K562 (cell line): ENCODE measurements around the gene TBL2. TPM values are rescaled to one million over a fixed set of nuclear protein-coding genes. Genes with fewer than 3 reads are reported as not detected.

Source experiments
- ATAC-seq: fragments of 200-7000 bp; cut with Tn5 transposase; 3 replicates; pipeline ENCODE4 v1.9.1; 2020; ENCODE audit warnings: moderate library complexity
- BruUV-seq: library from RNA; stranded (reverse); fragments of 400-500 nt; replicated peaks from 2 replicates; lab custom pipeline; 2021; lab: Mats Ljungman, UMichigan
- CTCF ChIA-PET: fragments of 300-600 bp; formaldehyde crosslinking; extraction: SDS; loops from one replicate; lab custom pipeline; 2021; ENCODE audit warnings: low intra/inter-chr PET ratio; lab: Yijun Ruan, JAX
- POLR2A ChIA-PET: fragments of 300-600, 350-650 bp; sonication (Branson Sonifier 250); formaldehyde crosslinking; extraction: SDS; loops from one replicate; lab custom pipeline; 2021; ENCODE audit warnings: antibody characterized with exemption, inconsistent platforms; lab: Yijun Ruan, JAX
- DNase-seq, 4 experiments: peaks; one replicate each; pipeline versions ENCODE4 v3.0.0 to v3.0.0-alpha.2; 2011 to 2018; ENCODE audit warnings: low spot score in 3 of 4, mixed read lengths in 3 of 4; ENCODE audit errors: extremely low read depth in 1 of 4
- FAIRE-seq: peaks from 2 replicates; lab custom pipeline; 2011; peaks lifted over from hg19 to GRCh38; lab: Jason Lieb, UNC
- H2AFZ ChIP-seq: 2 replicates; pipeline ENCODE4 v1.6.0; 2011; ENCODE audit warnings: low read depth, low read length, control low read depth, inconsistent platforms
- H3K27ac ChIP-seq: fragments of 200-600 bp; 3 replicates; pipeline ENCODE4 v1.8.0; 2011; ENCODE audit warnings: low read depth, mild to moderate bottlenecking, control low read depth, inconsistent platforms, low read length, moderate library complexity, mixed read lengths; ENCODE audit errors: extremely low read depth
- H3K27me3 ChIP-seq, 2 experiments: fragments of 300-600 bp in 1 of 2; 2 replicates in 1 of 2; 3 replicates in 1 of 2; pipeline versions ENCODE4 v1.6.0 to v1.8.0; 2011; ENCODE audit warnings: inconsistent platforms in 2 of 2, low read length in 2 of 2, mild to moderate bottlenecking in 1 of 2, mixed read lengths in 1 of 2, moderate library complexity in 1 of 2; ENCODE audit not compliant: control insufficient read depth in 2 of 2, insufficient read depth in 2 of 2
- H3K36me3 ChIP-seq: fragments of 300-600 bp; 3 replicates; pipeline ENCODE4 v1.8.0; 2011; ENCODE audit warnings: mild to moderate bottlenecking, low read length, inconsistent platforms; ENCODE audit not compliant: control insufficient read depth, insufficient read depth
- H3K4me1 ChIP-seq, 2 experiments: fragments of 200-600 bp in 1 of 2; replicated peaks in 1 of 2; 2 replicates in 1 of 2; 3 replicates in 1 of 2; pipeline versions ENCODE4 v1.5.1 to v1.8.0; 2011; ENCODE audit warnings: inconsistent platforms in 2 of 2, low read length in 2 of 2, mild to moderate bottlenecking in 1 of 2, mixed read lengths in 1 of 2, moderate library complexity in 1 of 2; ENCODE audit not compliant: control insufficient read depth in 2 of 2, insufficient read depth in 2 of 2
- H3K4me2 ChIP-seq: 2 replicates; pipeline ENCODE4 v1.6.1; 2011; ENCODE audit warnings: low read length, control low read depth, inconsistent platforms, mixed read lengths; ENCODE audit not compliant: insufficient read depth
- H3K4me3 ChIP-seq: fragments of 200-600 bp; sonication (generic), shearing (Covaris generic); 2 replicates; pipeline ENCODE4 v1.5.1; 2016; ENCODE audit warnings: control low read depth, inconsistent platforms
- H3K79me2 ChIP-seq: fragments of 200-600 bp; 3 replicates; pipeline ENCODE4 v1.8.0; 2011; ENCODE audit warnings: low read length, inconsistent platforms; ENCODE audit not compliant: control insufficient read depth, insufficient read depth
- H3K9ac ChIP-seq, 2 experiments: 2 replicates each; pipeline versions ENCODE4 v1.6.0 to v1.6.1; 2011; ENCODE audit warnings: low read depth in 2 of 2, low read length in 2 of 2, control low read depth in 1 of 2, inconsistent platforms in 1 of 2, mild to moderate bottlenecking in 1 of 2, mixed read lengths in 1 of 2; ENCODE audit not compliant: insufficient read depth in 1 of 2
- H3K9me1 ChIP-seq: one replicate; pipeline ENCODE4 v1.6.0; 2011; ENCODE audit warnings: inconsistent platforms, mild to moderate bottlenecking, low read length, moderate library complexity; ENCODE audit not compliant: control insufficient read depth, insufficient read depth
- H3K9me3 ChIP-seq: replicated peaks from 2 replicates; pipeline ENCODE4 v1.5.1; 2011; ENCODE audit warnings: low read depth, low read length, inconsistent platforms; ENCODE audit not compliant: control insufficient read depth, insufficient read depth
- H4K20me1 ChIP-seq: replicated peaks from 2 replicates; pipeline ENCODE4 v1.6.1; 2011; ENCODE audit warnings: low read length, inconsistent platforms, mixed read lengths; ENCODE audit not compliant: control insufficient read depth, insufficient read depth
- MEF2D ChIP-seq: conservative IDR thresholded peaks from 2 replicates; pipeline ENCODE4 v1.6.1; 2016; ENCODE audit warnings: low read depth, missing genetic modification characterization, missing compliant biosample characterization
- RBM25 ChIP-seq: fragments of 200-400 bp; formaldehyde crosslinking; IDR thresholded peaks from 2 replicates; pipeline ENCODE4 v1.6.1; 2018; ENCODE audit warnings: low read length, low read depth, moderate library complexity; ENCODE audit not compliant: severe bottlenecking
- SMAD1 ChIP-seq: fragments of 150-350 bp; IDR thresholded peaks from 2 replicates; pipeline ENCODE4 v1.6.1; 2014; ENCODE audit warnings: low read length, low read depth; ENCODE audit not compliant: partially characterized antibody
- SNRNP70 ChIP-seq: fragments of 200-400 bp; formaldehyde crosslinking; optimal IDR thresholded peaks from 2 replicates; pipeline ENCODE3; 2017; ENCODE audit warnings: low read depth, low read length
- ZNF384 ChIP-seq: IDR thresholded peaks from 2 replicates; pipeline ENCODE4 v1.6.1; 2012; ENCODE audit warnings: low read depth, low read length, improper control_type of control experiment
- WGBS: fragments of 100-300 bp; shearing (Covaris generic); methylation state at CpG from one replicate; pipeline ENCODE4 v1.1.6; 2016; ENCODE audit warnings: low coverage, mixed read lengths; ENCODE audit not compliant: insufficient coverage; ENCODE audit errors: missing lambda C conversion rate; 5-methylcytosine and 5-hydroxymethylcytosine counted together
- in situ Hi-C: fragments of 300-500 bp; cut with MboI; formaldehyde crosslinking; loops from 4 replicates; pipeline ENCODE4 v1.15.0; 2018; ENCODE audit warnings: inconsistent platforms, mixed read lengths
- intact Hi-C: fragments of 100-400 bp; cut with micrococcal nuclease; formaldehyde crosslinking; loops from 2 replicates; pipeline ENCODE4 v1.14.2; 2022
- polyA plus RNA-seq, 8 experiments: library from polyadenylated mRNA; depleted of rRNA in 4 of 8; stranded (reverse) in 5 of 8; unstranded in 3 of 8; fragments of >200 nt; fragmentation: Nextera tagmentation in 2 of 8; fragmentation: Illumina TruSeq in 1 of 8; extraction: Ambion mirVana in 2 of 8; extraction: Trizol in 1 of 8; gene quantifications; 2 replicates each; pipeline versions ENCODE4 v1.2.1 to v1.2.3, GENCODE V29; 2011 to 2014; ENCODE audit warnings: inconsistent platforms in 1 of 8, missing spikeins in 1 of 8
- total RNA-seq, 7 experiments: library from RNA; depleted of rRNA in 6 of 7; stranded (reverse); fragments of >200 nt in 6 of 7; fragmentation: Illumina TruSeq in 2 of 7; extraction: Trizol in 2 of 7; gene quantifications; 2 replicates each; pipeline versions ENCODE4 v1.2.1 to v1.2.3, GENCODE V29; 2011 to 2021; ENCODE audit warnings: low replicate concordance in 1 of 7
- TF ChIP-seq, protein P1 (sequence below): sonication (generic); formaldehyde crosslinking; IDR thresholded peaks from 2 replicates; pipeline ENCODE4 v1.8.1; 2023; ENCODE audit warnings: mild to moderate bottlenecking, missing genetic modification reagents
- TF ChIP-seq, protein P2 (sequence below): fragments of 150-350 bp; IDR thresholded peaks from 2 replicates; pipeline ENCODE4 v1.6.1; 2014; ENCODE audit warnings: low read depth, mild to moderate bottlenecking, low read length, borderline replicate concordance
- TF ChIP-seq, protein P3 (sequence below): sonication (generic); formaldehyde crosslinking; IDR thresholded peaks from 2 replicates; pipeline ENCODE4 v1.8.0; 2023; ENCODE audit warnings: mild to moderate bottlenecking, missing genetic modification reagents

TBL2 gene
- total and polyA plus RNA-seq, 9 of the 15 experiments (the other 6 are each of a cell fraction or from before 2014, with no cell fraction given): 2.5 to 123 (median 49.2) TPM

GRCh38 chr7:73532224-73532623, 46.2 kb downstream of the TBL2 start:
- ATAC-seq: no peak
- 85% methylated on average over 6 of the region's 6 CpGs for WGBS
- Histone ChIP-seq H3K36me3 (peaks cover 21% of the 10 kb centered on the region; the same call in 2 of the 3 replicates), H3K9ac (no peak overlapping the region), H2AFZ (no peak overlapping the region), H3K79me2 (no peaks in the 10 kb centered on the region), H3K4me3 (no peak overlapping the region), H4K20me1 (no peaks in the 10 kb centered on the region; the same call in 1 of the 2 replicates), H3K9me1 (no peaks in the 10 kb centered on the region), H3K9me3 (no peaks in the 10 kb centered on the region), H3K27me3 (no peaks in the 10 kb centered on the region), H3K4me1 (peaks cover 0 to 10% of the 10 kb centered on the region in 2 experiments; a peak in 2 of 5 replicates), H3K27ac (no peak overlapping the region), H3K4me2 (no peak overlapping the region)
- no peak for FAIRE-seq
- DNase-seq: no peak
- POLR2A ChIA-PET: interaction anchor here (1.4 to 4.0 kb wide), 2 partner anchors 10 to 11 kb away, joined by 8 to 19 read pairs; partner anchors contain the start of gene BAZ1B
- intact Hi-C loops: no loop called here
- in situ Hi-C loops: no loop called here
- CTCF ChIA-PET: no interaction called here
- TF ChIP-seq, protein P1, sequence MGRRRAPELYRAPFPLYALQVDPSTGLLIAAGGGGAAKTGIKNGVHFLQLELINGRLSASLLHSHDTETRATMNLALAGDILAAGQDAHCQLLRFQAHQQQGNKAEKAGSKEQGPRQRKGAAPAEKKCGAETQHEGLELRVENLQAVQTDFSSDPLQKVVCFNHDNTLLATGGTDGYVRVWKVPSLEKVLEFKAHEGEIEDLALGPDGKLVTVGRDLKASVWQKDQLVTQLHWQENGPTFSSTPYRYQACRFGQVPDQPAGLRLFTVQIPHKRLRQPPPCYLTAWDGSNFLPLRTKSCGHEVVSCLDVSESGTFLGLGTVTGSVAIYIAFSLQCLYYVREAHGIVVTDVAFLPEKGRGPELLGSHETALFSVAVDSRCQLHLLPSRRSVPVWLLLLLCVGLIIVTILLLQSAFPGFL (CRISPR knock-in tag): no peak
- TF ChIP-seq SNRNP70: no peak
- no peak for TF ChIP-seq MEF2D
- no peak for TF ChIP-seq ZNF384
- TF ChIP-seq, protein P2, sequence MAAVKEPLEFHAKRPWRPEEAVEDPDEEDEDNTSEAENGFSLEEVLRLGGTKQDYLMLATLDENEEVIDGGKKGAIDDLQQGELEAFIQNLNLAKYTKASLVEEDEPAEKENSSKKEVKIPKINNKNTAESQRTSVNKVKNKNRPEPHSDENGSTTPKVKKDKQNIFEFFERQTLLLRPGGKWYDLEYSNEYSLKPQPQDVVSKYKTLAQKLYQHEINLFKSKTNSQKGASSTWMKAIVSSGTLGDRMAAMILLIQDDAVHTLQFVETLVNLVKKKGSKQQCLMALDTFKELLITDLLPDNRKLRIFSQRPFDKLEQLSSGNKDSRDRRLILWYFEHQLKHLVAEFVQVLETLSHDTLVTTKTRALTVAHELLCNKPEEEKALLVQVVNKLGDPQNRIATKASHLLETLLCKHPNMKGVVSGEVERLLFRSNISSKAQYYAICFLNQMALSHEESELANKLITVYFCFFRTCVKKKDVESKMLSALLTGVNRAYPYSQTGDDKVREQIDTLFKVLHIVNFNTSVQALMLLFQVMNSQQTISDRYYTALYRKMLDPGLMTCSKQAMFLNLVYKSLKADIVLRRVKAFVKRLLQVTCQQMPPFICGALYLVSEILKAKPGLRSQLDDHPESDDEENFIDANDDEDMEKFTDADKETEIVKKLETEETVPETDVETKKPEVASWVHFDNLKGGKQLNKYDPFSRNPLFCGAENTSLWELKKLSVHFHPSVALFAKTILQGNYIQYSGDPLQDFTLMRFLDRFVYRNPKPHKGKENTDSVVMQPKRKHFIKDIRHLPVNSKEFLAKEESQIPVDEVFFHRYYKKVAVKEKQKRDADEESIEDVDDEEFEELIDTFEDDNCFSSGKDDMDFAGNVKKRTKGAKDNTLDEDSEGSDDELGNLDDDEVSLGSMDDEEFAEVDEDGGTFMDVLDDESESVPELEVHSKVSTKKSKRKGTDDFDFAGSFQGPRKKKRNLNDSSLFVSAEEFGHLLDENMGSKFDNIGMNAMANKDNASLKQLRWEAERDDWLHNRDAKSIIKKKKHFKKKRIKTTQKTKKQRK: no peak
- TF ChIP-seq SMAD1: no peak
- no peak for TF ChIP-seq RBM25
- TF ChIP-seq, protein P3, sequence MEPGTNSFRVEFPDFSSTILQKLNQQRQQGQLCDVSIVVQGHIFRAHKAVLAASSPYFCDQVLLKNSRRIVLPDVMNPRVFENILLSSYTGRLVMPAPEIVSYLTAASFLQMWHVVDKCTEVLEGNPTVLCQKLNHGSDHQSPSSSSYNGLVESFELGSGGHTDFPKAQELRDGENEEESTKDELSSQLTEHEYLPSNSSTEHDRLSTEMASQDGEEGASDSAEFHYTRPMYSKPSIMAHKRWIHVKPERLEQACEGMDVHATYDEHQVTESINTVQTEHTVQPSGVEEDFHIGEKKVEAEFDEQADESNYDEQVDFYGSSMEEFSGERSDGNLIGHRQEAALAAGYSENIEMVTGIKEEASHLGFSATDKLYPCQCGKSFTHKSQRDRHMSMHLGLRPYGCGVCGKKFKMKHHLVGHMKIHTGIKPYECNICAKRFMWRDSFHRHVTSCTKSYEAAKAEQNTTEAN: no peak
- TF ChIP-seq, all 486 proteins: peak for 0
- no TSS peak for BruUV-seq
